ENCODE results near the gene ABCA12. TPM values are rescaled to one million over a fixed set of nuclear protein-coding genes. Genes with fewer than 3 reads are reported as not detected.
A peak's percentile ranks its signal among the peaks of the same experiment; 100 is the strongest.
"Not testable (repeated sequence)": the region's sequence is repeated elsewhere in the genome, so short reads cannot be mapped to it uniquely, and the experiment has no call there.

The ABCA12 gene
- total and polyA plus RNA-seq, 9 of the 15 experiments (the other 6 are each of a cell fraction or from before 2014, with no cell fraction given), result 0.02 to 0.03 TPM; not detected in 7

DNA sequence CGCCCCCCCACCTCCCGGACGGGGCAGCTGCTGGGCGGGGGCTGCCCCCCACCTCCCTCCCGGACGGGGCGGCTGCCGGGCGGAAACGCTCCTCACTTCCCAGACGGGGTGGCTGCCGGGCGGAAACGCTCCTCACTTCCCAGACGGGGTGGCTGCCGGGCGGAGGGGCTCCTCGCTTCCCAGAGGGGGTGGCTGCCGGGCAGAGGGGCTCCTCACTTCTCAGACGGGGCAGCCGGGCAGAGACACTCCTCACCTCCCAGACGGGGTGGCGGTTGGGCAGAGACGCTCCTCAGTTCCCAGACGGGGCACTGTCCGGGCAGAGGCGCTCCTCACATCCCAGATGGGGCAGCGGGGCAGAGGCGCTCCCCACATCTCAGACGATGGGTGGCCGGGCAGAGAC is 24.9 kb upstream of the ABCA12 start:
- H3K79me2 ChIP-seq (ENCODE audit: control insufficient read depth, insufficient read depth, low read length); in situ Hi-C loops (cut with MboI); H3K27ac ChIP-seq (ENCODE audit: extremely low read depth, low read depth, low read length); BruUV-seq (replicated peaks); H2AFZ ChIP-seq (ENCODE audit: low read depth, low read length); H3K9me1 ChIP-seq (ENCODE audit: control insufficient read depth, insufficient read depth, low read length); H3K4me2 ChIP-seq (ENCODE audit: insufficient read depth, low read length); H3K9ac ChIP-seq (ENCODE audit: insufficient read depth in 1 of 2, low read depth in 2 of 2, low read length in 2 of 2); CTCF ChIA-PET (ENCODE audit: low intra/inter-chr PET ratio); FAIRE-seq; ATAC-seq; H3K4me3 ChIP-seq; H3K4me1 ChIP-seq (replicated peaks in 1 of 2; ENCODE audit: control insufficient read depth in 2 of 2, insufficient read depth in 2 of 2, low read length in 2 of 2); H3K9me3 ChIP-seq (replicated peaks; ENCODE audit: control insufficient read depth, insufficient read depth, low read depth, low read length); POLR2A ChIA-PET; H3K36me3 ChIP-seq (ENCODE audit: control insufficient read depth, insufficient read depth, low read length); intact Hi-C loops (cut with micrococcal nuclease); DNase-seq (ENCODE audit: extremely low read depth in 1 of 4, low spot score in 3 of 4); H4K20me1 ChIP-seq (replicated peaks; ENCODE audit: control insufficient read depth, insufficient read depth, low read length); H3K27me3 ChIP-seq (ENCODE audit: control insufficient read depth in 2 of 2, insufficient read depth in 2 of 2, low read length in 2 of 2): not testable (repeated sequence)
- WGBS (ENCODE audit: insufficient coverage, low coverage, missing lambda C conversion rate), result no CpG with 5 or more reads among the region's 31 CpGs

- ATAC-seq, result no peak
- H3K36me3 ChIP-seq (ENCODE audit: control insufficient read depth, insufficient read depth, low read length), result no peaks in the 10 kb centered on the region
- ChIA-PET POLR2A (no interaction called here), CTCF (ENCODE audit: low intra/inter-chr PET ratio) (no interaction called here)
- no peaks in the 10 kb centered on the region for H3K9me1 ChIP-seq (ENCODE audit: control insufficient read depth, insufficient read depth, low read length)
- no peak for DNase-seq (ENCODE audit: extremely low read depth in 1 of 4, low spot score in 3 of 4)
- H4K20me1 ChIP-seq (replicated peaks; ENCODE audit: control insufficient read depth, insufficient read depth, low read length), result no peaks in the 10 kb centered on the region
- no peaks in the 10 kb centered on the region for H3K9me3 ChIP-seq (replicated peaks; ENCODE audit: control insufficient read depth, insufficient read depth, low read depth, low read length)
- no peaks in the 10 kb centered on the region for H3K27me3 ChIP-seq (ENCODE audit: control insufficient read depth in 2 of 2, insufficient read depth in 2 of 2, low read length in 2 of 2)
- no peak overlapping the region for H3K27ac ChIP-seq (ENCODE audit: extremely low read depth, low read depth, low read length)
- WGBS (ENCODE audit: insufficient coverage, low coverage, missing lambda C conversion rate), result 24% methylated on average over 7 of the region's 8 CpGs
- in situ Hi-C loops (cut with MboI), result no loop called here
- H3K79me2 ChIP-seq (ENCODE audit: control insufficient read depth, insufficient read depth, low read length), result no peaks in the 10 kb centered on the region
- no peak overlapping the region for H3K4me3 ChIP-seq
- no peak overlapping the region for H3K4me2 ChIP-seq (ENCODE audit: insufficient read depth, low read length)
- H3K9ac ChIP-seq (ENCODE audit: insufficient read depth in 1 of 2, low read depth in 2 of 2, low read length in 2 of 2), result no peak overlapping the region
- no peak for FAIRE-seq
- intact Hi-C loops (cut with micrococcal nuclease), result no loop called here
- 0 out of 2 replicates have a peak overlapping the region, but pooled peaks have one; percentile 4 for H2AFZ ChIP-seq (ENCODE audit: low read depth, low read length)
- no peaks in the 10 kb centered on the region for H3K4me1 ChIP-seq (replicated peaks in 1 of 2; ENCODE audit: control insufficient read depth in 2 of 2, insufficient read depth in 2 of 2, low read length in 2 of 2)
- no TSS peak for BruUV-seq (replicated peaks)
- TF ChIP-seq, protein P1, sequence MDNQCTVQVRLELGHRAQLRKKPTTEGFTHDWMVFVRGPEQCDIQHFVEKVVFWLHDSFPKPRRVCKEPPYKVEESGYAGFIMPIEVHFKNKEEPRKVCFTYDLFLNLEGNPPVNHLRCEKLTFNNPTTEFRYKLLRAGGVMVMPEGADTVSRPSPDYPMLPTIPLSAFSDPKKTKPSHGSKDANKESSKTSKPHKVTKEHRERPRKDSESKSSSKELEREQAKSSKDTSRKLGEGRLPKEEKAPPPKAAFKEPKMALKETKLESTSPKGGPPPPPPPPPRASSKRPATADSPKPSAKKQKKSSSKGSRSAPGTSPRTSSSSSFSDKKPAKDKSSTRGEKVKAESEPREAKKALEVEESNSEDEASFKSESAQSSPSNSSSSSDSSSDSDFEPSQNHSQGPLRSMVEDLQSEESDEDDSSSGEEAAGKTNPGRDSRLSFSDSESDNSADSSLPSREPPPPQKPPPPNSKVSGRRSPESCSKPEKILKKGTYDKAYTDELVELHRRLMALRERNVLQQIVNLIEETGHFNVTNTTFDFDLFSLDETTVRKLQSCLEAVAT (IDR thresholded peaks at IDR 0.05), result no peak
- TF ChIP-seq THRA (IDR thresholded peaks at IDR 0.05), result no peak
- TF ChIP-seq NR3C1 (CRISPR knock-in tag; IDR thresholded peaks at IDR 0.05), result no peak
- no peak for TF ChIP-seq MCM5 (IDR thresholded peaks at IDR 0.05; ENCODE audit: low read depth)
- no peak for TF ChIP-seq MEF2D (tag; conservative IDR thresholded peaks at IDR 0.05; ENCODE audit: low read depth)
- TF ChIP-seq, protein P2, sequence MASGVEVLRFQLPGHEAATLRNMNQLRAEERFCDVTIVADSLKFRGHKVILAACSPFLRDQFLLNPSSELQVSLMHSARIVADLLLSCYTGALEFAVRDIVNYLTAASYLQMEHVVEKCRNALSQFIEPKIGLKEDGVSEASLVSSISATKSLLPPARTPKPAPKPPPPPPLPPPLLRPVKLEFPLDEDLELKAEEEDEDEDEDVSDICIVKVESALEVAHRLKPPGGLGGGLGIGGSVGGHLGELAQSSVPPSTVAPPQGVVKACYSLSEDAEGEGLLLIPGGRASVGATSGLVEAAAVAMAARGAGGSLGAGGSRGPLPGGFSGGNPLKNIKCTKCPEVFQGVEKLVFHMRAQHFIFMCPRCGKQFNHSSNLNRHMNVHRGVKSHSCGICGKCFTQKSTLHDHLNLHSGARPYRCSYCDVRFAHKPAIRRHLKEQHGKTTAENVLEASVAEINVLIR (CRISPR knock-in tag; IDR thresholded peaks at IDR 0.05), result no peak
- TF ChIP-seq NR1H2 (CRISPR knock-in tag; IDR thresholded peaks at IDR 0.05), result no peak
- no peak for TF ChIP-seq TEAD2 (tag; IDR thresholded peaks at IDR 0.05)
- TF ChIP-seq SRF (CRISPR knock-in tag; IDR thresholded peaks at IDR 0.05), result no peak
- TF ChIP-seq CEBPG (CRISPR knock-in tag; IDR thresholded peaks at IDR 0.05), result no peak
- TF ChIP-seq CEBPG (tag; conservative IDR thresholded peaks at IDR 0.05 in 1 of 2, IDR thresholded peaks at IDR 0.05 in 1 of 2), result no peak
Measured at GRCh38 chr2:215161301-215161829, 22.9 kb upstream of the ABCA12 start.
